Measurements from ENCODE around the gene AUTS2.

The AUTS2 gene

DNA sequence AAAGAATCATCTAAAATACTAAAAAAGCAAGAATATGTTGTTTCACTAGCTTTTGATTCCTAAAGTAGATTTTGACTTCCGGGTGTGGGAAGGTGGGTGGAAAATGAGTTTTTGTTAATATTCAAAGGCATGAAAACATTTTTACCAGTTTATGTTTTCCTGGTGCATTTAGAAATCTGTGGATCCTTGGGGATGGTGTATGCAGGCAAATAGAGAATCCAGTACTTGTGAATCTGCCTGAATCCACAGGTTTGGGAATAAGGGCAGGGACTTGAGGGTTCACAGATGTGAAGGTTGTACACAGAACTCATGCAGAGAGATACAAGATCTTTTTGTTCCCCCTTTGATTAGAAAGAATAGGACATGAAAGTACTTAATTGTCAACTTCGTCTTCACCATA, 22.4 kb downstream of the AUTS2 start:
- DNase-seq (ENCODE audit: extremely low spot score, insufficient read length, low read depth), result no peak
- FAIRE-seq, result no peak

DNA sequence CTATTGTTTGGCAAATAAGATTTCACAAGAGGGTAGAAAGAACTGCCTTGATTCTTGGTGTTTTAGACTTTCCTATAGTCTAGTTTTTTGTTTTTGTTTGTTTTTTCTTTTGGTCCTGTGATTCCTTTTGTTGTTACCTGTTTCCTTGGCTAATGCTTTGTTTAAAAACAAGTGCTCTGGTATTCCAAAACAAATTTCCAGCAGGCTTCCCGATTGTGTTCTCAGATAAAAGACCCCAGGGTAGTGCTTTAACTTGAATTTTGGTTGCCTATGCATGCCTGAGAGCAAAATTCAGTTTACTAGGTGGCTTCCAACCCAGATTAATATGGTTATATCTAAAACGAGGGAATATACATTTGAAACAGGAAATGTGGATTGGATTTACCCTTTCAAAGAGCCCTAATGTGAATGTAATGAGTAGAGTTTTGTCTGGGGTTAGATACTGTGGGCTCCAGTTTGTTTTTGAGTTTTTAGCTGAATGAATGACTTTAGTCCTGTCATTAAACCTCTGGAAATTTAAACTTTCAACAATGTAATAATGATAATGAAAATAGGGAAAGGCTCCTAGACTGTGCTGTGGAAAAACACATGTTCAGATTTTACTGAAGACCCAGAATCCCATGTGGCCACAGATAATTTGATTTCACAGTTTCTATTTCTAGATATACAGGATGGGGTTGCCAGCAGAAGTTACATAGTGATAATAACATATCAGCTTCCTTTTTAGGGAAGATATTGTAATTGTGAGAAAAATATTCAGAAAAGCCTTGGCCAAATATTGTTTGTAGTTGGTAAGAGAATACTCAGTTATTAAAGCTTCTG, 23.9 kb downstream of the AUTS2 start:
- no peak for FAIRE-seq
- no peak for DNase-seq (ENCODE audit: extremely low spot score, insufficient read length, low read depth)

DNA sequence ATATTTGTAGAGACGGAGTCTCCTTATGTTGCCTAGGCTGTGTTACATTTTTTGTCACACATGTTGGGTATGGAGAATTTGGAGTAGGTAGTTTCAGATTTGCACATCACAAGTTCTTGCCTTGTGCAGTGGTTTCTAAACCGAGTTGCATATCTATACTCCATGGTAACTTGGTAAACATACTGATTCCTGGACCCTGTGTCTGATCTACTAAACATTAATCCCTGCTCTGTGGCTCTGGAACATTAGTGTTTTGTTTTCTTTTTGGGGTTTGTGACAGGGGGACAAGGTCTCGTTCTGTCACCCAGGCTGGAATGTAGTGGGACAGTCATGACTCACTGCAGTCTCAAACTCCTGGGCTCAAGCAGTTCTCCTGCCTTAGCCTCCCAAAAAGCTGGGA, 24.7 kb downstream of the AUTS2 start:
- FAIRE-seq (no peak), DNase-seq (ENCODE audit: extremely low spot score, insufficient read length, low read depth) (no peak)

DNA sequence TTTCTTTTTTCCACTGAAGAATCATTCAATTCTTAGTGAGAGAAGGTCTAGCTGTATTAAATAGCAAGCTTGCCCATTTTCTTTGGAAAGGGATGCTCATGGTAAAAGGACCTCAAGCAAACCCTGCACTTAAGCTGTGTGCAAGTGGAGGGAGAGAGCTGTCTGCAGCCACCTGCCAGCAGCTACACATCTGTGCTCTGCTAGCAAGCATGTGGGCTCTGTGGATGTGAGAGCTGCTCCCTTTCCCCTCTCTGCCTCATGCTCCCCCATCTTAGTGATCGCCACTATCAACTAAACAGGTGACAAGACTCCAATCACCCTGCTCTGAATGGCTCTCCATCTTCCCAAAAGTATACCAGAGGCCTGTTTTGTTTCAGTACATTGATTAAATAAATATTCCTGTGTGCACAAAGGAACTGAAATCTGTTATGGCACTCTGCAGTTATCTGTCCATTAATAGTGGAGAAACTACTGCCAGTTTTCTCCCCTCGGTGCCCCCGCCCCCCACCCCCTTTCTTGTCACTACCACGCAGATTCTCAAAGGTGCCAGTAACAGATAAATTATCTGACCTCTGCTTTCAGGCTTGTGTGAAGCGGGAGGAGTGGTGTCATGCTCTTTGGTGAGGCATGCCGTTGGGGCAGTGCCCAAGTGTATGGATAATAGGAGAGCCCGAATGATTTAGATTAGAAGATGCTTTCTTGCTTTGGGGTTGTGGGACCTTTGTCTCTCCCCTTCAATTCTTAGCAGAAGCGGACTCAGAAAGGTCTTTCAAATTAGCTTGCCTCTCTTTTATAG, 26.4 kb downstream of the AUTS2 start:
- DNase-seq (ENCODE audit: extremely low spot score, insufficient read length, low read depth) (no peak), FAIRE-seq (no peak)

DNA sequence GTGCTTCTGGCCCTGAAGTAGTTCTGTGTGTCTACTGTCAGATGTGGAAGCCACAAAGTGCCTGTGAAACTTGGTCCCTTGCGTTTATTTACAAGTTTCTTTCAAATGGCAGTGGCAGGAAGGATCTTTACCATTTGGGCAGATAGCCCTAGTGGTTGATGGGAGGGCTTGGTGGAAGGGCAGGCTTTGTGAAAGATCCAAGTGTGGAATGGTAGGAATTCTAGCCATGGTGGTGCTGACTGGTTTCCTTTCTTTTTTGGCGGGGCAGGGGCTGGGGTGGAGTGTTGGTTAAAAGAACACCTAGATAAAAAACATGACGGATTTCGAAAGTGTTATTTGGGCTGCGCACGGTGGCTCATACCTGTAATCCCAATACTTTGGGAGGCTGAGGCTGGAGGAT, 27.0 kb downstream of the AUTS2 start:
- DNase-seq (ENCODE audit: extremely low spot score, insufficient read length, low read depth) (no peak), FAIRE-seq (no peak)

DNA sequence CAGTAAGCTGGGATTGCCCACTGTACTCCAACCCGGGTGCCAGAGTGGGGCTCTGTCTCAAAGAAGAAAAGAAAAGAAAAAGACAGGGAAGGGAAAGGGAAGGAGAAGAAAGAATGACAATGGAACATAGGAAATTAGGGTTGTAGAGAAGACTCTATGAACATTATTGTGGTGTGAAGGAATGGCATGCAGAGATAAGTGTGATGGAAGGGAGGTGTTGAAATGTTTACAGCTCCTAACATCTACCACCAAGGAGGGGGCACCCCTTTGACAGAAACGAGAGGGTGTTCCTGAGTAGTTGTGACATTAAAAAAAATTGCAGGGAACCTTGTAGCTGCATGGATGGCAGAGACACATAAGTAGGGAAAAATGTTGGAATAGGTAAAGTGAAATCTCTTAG, 27.5 kb downstream of the AUTS2 start:
- no peak for DNase-seq (ENCODE audit: extremely low spot score, insufficient read length, low read depth)
- FAIRE-seq, result no peak

DNA sequence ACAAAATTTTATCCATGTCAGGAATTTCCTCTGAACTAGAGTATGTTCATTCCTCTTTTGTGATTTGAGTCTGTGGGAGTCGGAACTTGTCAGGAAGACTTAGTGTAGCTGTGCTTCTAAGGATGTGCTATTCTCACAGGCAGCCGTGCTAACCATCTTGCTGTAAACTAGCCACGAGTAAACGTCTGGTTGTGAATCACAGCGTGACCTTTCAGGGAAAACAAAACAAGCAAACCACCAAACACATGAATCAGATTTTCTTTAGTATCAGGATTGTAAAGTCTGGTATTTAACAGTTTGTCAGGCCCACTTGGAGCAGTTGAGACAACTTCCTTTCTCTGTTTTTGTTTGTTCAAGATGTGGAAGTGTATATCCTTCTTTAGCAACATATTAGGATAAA, 32.0 kb downstream of the AUTS2 start:
- FAIRE-seq (no peak), DNase-seq (ENCODE audit: extremely low spot score, insufficient read length, low read depth) (no peak)

DNA sequence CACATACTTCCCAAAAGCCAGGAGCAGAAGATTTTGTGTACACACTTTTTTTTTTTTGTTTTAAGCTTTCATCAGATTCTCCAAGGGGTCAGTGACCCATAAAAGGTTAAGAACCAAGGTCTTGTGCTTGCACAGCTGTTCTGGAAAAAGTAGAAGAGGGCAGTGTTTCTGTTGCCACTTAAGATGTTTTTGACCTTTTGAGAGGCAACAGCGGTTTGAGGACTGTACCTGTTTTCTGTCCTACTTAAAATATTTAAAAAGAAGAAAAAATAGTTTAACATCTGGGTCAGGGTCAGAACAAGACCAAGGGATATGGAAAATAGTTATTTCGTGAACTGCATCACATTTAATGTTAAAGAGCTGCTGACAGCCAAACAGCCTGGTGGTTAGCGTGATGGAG, 32.9 kb downstream of the AUTS2 start:
- no peak for DNase-seq (ENCODE audit: extremely low spot score, insufficient read length, low read depth)
- no peak for FAIRE-seq

DNA sequence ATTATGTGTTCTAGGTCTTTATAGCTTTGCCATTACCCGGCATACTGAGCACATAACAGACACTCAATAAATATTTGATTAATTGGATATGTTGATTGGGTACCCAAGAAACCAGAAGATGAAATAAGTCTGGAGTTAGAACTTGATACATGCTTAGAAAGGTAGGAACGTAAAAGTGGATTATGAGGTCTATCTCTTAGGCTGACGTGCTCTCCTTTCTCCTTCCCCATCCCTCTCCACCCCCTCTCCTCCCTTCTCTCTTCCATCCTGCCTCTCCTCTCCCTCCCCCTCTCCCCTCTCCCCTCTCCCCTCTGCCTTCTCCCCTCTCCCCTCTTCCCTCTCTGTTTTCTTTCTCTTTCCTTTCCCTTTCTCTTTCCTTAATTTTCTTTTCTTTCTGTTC, 34.0 kb downstream of the AUTS2 start:
- FAIRE-seq, result no peak
- DNase-seq (ENCODE audit: extremely low spot score, insufficient read length, low read depth), result no peak

DNA sequence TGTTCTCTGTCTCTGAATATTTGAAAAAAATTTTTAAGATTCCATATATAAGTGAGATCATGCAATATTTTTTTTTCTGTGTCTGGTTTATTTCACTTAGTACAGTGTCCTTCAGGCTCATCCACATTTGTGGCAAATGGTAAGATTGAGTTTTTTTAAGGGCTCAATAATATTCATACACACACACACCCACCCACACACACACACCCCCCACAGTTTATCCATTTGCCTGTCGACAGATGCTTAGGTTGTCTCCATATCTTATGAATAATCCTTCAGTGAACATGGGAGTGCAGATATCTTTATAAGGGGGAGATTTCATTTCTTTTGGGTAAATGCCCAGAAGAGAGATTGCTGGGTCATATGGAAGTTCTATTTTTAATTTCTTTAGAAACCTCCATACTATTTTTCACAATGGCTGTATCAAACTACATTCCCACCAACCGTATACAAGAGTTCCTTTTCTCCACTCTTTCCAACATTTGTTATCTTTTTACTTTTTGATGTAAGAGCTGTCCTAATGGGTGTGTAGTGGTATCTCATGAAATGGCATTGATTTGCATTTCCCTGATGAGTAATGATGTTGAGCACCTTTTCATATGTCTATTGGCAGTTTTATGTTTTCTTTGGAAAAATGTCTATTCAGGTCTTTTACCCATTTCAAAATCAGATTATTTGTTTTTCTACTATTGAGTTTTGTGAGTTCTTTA, 35.0 kb downstream of the AUTS2 start:
- DNase-seq (ENCODE audit: extremely low spot score, insufficient read length, low read depth) (no peak), FAIRE-seq (no peak)

DNA sequence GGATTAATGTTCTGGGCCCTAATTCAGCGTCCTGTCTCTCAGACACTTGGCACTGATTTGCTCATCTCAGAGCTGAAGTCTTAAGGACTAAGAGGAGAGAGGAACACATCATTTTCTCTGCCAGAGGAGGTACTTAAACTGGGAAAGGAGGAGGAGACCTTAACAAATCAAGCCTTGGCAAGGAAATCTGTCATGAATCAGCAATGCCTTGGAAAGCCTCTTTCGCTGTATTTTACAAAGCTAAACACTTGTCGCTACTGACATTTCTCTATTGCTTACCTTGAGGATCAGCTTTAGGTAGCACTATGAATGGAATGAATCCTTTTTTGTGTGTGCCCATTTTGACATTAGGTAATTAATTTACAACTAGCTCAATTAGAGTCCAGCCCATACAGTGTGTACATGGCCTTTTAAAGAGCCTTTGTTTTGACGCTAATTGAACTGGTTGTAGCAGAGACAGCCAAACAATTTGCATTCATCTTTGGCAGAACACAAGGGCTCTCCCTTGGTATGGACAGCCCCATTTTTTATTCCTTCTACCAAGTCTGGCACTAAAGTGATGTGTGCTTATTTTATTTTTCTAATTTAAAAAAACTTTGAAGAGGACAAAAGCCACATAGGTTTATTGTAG, 37.4 kb downstream of the AUTS2 start:
- DNase-seq (ENCODE audit: extremely low spot score, insufficient read length, low read depth) (no peak), FAIRE-seq (no peak)

DNA sequence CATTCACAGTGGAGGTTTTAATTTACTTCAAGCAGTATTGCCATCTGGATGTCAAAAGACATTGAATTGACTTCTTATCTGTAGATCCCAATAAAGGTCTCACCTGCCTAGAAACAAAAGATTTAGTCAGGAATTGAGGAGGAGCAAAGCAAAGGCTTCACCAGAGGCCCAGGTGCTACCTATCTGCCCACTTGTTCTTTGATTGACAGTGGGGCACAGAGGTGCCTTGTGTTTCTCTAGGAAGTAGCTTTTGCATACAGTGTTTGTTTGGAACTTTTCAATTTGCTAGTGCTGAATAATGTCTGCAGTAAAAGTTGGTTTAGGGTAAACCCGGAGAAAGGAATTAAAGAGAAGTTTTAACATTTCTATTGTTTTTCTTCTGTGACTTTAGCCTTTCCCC, 40.4 kb downstream of the AUTS2 start:
- FAIRE-seq, result no peak
- DNase-seq (ENCODE audit: extremely low spot score, insufficient read length, low read depth), result no peak

DNA sequence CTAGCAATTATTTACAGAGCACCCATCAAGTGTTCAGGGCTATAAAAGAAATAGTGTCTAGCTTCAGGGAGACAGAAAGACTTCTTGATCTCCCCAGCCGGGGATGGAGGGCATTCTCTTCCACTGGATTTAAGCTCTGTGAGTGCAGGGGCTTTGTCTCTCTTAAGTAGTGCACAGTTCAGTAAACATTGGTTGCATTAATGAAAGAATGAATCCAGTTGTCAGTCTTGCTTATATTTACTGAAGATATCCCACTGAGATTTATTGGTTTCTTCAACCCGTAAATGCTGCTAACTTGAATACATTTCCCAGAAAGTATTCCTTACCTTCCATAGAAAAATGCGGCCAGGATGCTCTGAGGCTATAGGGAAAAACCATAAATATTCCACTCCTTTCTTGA, 41.9 kb downstream of the AUTS2 start:
- FAIRE-seq (no peak), DNase-seq (ENCODE audit: extremely low spot score, insufficient read length, low read depth) (no peak)

DNA sequence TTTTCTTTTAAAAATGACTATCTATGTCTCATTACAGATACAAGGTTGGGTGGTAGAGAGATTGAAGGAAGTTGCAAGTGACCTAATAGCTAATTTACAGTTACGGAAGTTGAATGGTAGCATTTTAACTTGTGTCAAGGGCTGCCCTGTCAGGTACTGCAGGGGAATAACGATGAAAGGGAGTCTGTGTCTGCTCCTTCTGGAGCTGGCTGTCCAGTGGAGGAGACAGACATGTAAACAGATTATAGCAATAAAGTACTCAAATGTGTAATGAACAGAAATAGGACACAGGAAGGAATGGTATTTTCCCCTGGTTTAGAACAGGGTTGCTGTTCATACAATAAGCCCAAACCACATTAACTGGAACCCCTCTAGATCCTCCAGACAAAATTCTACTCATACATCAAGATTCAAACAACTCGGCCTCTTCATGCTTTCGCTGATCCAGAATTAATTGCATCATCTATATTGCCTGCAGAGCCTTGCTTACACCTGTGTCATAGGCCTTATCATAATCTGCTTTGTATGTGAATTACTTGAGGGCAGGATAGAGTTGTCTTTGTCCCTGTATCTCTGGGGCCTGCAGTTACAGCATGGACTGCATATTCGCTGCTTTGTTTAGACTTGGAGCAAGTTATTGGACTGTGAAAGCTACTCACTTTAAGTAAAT, 42.8 kb downstream of the AUTS2 start:
- DNase-seq (ENCODE audit: extremely low spot score, insufficient read length, low read depth) (no peak), FAIRE-seq (no peak)

DNA sequence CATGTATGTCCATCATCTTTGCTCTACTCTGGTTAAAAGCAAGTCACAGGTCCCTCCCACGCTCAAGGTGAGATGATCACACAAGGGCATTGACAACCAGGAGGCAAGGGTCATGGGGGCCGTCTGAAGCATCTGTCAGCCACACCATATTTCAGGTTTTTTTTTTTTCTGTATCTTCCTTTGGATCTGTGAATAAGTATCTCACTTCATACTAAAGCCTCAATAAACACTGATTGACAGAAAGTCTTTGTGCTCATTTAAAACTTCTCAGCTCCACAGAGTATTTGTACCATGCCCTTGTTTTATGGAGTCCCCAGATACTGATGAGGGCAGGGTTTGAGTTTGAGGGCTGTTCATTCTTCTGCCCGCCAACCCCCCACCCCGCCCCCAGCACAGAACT, 45.0 kb downstream of the AUTS2 start:
- DNase-seq (ENCODE audit: extremely low spot score, insufficient read length, low read depth) (no peak), FAIRE-seq (no peak)

DNA sequence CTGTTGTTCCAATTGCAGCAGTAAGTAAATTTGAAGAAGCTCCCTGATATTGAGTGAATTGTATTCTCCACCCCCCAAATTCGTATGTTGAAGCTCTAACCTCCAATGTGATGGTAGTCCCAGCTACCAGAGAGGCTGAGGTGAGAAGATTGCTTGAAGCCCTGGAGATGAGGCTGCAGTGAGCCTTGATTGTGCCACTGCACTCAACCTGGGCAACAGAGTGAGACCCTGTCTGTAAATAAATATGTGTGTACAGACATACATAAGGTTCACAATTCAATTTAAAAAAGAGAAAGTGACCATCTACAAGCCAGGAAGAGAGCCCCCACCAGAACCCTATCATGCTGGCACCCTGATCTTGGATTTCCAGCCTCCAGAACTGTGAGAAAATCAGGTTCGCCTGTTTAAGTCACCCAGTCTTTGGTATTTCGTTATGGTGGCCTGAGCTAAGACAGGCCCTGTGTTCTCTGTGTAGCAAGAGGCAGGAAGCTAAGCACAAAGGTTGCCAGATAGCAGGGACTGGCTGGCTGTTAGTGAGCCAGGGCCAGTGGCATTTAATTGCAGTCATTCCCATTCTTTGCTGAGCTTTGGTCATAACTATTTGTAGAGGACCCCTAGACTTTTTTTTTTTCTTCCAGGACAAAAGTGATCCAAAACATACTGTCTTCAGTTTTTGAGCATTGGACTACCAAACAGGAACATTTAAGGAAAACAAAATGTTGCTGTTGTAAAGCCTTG, 45.6 kb downstream of the AUTS2 start:
- peak; percentile 21 for FAIRE-seq
- DNase-seq (ENCODE audit: extremely low spot score, insufficient read length, low read depth), result no peak

DNA sequence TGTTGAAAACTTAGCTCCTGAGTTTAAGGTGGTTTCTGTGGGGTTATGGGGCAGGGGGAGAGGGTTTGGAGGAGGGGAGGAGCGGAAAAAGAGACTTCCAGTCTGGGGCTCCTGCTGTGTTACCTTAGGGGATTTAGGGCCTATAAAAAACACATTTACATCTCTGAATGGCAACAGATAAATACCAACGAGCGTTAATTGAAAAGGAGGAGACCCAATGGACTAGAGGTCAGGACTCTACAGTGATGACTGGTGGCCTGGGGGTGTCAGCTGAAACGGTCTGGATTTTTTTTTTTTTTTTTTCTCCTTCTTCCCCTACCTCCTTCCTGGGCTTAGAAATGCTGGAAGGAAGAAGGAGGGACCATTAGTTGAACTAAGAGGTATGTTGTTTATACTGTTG, 47.4 kb downstream of the AUTS2 start:
- no peak for FAIRE-seq
- DNase-seq (ENCODE audit: extremely low spot score, insufficient read length, low read depth), result no peak

DNA sequence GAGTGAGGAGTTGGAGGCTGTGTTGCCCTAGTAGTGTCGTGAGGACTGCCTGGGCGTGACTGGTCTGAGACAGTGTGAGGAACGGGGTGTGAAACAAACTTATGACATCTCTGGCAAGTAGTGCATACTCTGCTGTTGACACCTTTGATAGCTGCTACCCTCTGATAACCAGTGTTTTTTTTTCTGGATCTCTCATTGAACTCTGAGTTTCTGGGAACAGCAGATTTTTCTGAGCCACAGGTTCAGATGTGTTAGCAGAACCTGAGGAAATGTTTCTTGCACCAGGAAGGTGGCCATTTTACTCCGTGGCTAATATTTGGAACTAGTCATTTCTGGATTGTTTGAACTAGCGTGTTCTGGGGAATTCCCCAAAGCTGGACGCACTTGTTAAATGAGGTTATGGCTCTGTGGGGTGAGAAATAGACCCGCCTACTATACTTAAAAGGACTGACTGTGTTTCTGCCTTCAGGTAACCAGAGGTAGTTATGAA, 52.9 kb downstream of the AUTS2 start:
- peak; percentile 80 for FAIRE-seq

More for the DNA sequence above, 52.9 kb downstream of the AUTS2 start:
- peak; percentile 29 for DNase-seq (ENCODE audit: extremely low spot score, insufficient read length, low read depth)
